ENCODE data around the gene RPL39L.

The RPL39L gene

DNA sequence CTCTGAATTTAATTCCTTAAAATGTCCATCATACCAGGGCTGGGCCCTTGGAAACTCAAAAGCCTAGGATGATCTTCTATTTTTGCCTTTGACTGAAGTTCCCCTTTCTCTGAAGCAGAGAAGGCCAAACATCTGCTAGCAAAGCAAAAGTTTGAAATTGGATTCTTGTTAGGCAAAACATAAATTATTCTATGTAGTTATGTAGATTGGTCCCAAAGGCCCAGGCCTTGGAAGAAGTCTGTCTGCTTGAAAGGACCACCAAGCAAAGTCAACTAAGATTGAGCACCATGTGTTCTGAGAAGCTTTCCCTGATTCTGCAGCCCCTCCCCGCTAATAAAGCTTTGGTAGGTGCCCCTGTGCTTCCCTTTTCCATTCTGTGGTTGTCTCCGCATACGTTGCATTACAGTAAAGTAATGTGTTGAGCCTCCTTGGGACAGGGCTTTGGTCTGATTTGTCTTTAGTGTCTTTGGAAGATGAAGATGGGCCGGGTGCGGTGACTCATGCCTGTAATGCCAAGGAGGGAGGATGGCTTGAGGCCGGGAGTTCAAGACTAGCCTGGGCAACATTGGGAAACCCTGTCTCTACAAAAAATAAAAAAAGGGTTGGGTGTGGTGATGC lies 56.4 kb downstream of the RPL39L start:
- no peak for TF ChIP-seq EZH2 (IDR thresholded peaks at IDR 0.05; ENCODE audit: borderline replicate concordance, low read depth, low read length, severe bottlenecking)
- TF ChIP-seq, protein P1, sequence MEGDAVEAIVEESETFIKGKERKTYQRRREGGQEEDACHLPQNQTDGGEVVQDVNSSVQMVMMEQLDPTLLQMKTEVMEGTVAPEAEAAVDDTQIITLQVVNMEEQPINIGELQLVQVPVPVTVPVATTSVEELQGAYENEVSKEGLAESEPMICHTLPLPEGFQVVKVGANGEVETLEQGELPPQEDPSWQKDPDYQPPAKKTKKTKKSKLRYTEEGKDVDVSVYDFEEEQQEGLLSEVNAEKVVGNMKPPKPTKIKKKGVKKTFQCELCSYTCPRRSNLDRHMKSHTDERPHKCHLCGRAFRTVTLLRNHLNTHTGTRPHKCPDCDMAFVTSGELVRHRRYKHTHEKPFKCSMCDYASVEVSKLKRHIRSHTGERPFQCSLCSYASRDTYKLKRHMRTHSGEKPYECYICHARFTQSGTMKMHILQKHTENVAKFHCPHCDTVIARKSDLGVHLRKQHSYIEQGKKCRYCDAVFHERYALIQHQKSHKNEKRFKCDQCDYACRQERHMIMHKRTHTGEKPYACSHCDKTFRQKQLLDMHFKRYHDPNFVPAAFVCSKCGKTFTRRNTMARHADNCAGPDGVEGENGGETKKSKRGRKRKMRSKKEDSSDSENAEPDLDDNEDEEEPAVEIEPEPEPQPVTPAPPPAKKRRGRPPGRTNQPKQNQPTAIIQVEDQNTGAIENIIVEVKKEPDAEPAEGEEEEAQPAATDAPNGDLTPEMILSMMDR (IDR thresholded peaks at IDR 0.05; ENCODE audit: borderline replicate concordance, extremely low read depth, low read length, poor library complexity, severe bottlenecking) = no peak
- no peak overlapping the region for H3K9ac ChIP-seq (ENCODE audit: low read depth, low read length)
- ATAC-seq (ENCODE audit: insufficient read depth, low read depth) (no peak), DNase-seq (no peak)
- H4K20me1 ChIP-seq (ENCODE audit: insufficient read depth, low read length) = no peaks in the 10 kb centered on the region
- peaks cover 19% of the 10 kb centered on the region for H3K27me3 ChIP-seq (ENCODE audit: insufficient read depth, low read length, poor library complexity)
- H3K27ac ChIP-seq (ENCODE audit: low read length) = no peak overlapping the region
- H3K4me3 ChIP-seq (ENCODE audit: low read depth in 1 of 2, low read length in 2 of 2) = no peak overlapping the region
- H3K36me3 ChIP-seq (ENCODE audit: insufficient read depth, low read length) = no peaks in the 10 kb centered on the region
- H3K4me2 ChIP-seq (ENCODE audit: insufficient read depth, low read length) = no peak overlapping the region
- H3K79me2 ChIP-seq (ENCODE audit: insufficient read depth, low read length) = no peaks in the 10 kb centered on the region
- H3K4me1 ChIP-seq (ENCODE audit: insufficient read depth, low read length) = no peaks in the 10 kb centered on the region
- H3K9me3 ChIP-seq (ENCODE audit: insufficient read depth, low read length, severe bottlenecking) = no peaks in the 10 kb centered on the region
- no peak overlapping the region for H2AFZ ChIP-seq (ENCODE audit: low read depth, low read length)

DNA sequence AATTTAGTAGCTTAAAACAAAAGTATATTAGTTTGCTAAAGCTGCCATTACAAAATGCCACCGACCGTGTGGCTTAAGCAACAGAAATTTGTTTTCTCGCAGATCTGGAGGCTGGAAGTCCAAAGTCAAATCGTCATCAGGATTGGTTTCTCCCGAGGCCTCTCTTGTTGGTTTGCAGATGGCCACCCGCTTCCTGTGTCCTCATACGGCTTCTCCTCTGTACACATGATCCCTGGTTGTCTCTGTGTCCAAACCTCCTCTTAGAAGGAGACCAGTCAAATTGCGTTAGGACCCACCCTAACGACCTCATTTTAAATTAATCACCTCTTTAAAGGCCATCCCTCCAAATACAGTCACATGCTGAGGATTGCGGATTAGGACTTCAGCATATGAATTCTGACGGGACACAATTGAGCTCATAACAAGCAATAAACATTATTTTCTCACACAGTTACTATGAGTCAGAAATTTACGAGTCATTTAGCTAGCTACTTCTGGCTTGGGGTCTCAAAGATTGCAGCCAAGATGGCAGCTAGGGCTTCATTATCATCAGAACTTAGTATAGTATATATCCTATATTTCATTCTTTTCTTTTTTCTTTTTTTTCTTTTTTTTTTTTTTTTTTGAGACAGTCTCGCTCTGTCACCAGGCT lies 58.4 kb downstream of the RPL39L start:
- H3K4me1 ChIP-seq (ENCODE audit: insufficient read depth, low read length) = no peaks in the 10 kb centered on the region
- H3K4me3 ChIP-seq (ENCODE audit: low read depth in 1 of 2, low read length in 2 of 2) = no peak overlapping the region
- DNase-seq (no peak), ATAC-seq (ENCODE audit: insufficient read depth, low read depth) (no peak)
- no peaks in the 10 kb centered on the region for H3K79me2 ChIP-seq (ENCODE audit: insufficient read depth, low read length)
- H3K36me3 ChIP-seq (ENCODE audit: insufficient read depth, low read length) = no peaks in the 10 kb centered on the region
- H3K27me3 ChIP-seq (ENCODE audit: insufficient read depth, low read length, poor library complexity) = peaks cover 23% of the 10 kb centered on the region
- no peak for TF ChIP-seq EZH2 (IDR thresholded peaks at IDR 0.05; ENCODE audit: borderline replicate concordance, low read depth, low read length, severe bottlenecking)
- TF ChIP-seq, protein P1 (IDR thresholded peaks at IDR 0.05; ENCODE audit: borderline replicate concordance, extremely low read depth, low read length, poor library complexity, severe bottlenecking) = no peak
- no peak overlapping the region for H3K4me2 ChIP-seq (ENCODE audit: insufficient read depth, low read length)
- H4K20me1 ChIP-seq (ENCODE audit: insufficient read depth, low read length) = no peaks in the 10 kb centered on the region
- H3K9me3 ChIP-seq (ENCODE audit: insufficient read depth, low read length, severe bottlenecking) = no peaks in the 10 kb centered on the region
- H3K27ac ChIP-seq (ENCODE audit: low read length) = no peak overlapping the region
- H3K9ac ChIP-seq (ENCODE audit: low read depth, low read length) = no peak overlapping the region
- H2AFZ ChIP-seq (ENCODE audit: low read depth, low read length) = no peak overlapping the region

DNA sequence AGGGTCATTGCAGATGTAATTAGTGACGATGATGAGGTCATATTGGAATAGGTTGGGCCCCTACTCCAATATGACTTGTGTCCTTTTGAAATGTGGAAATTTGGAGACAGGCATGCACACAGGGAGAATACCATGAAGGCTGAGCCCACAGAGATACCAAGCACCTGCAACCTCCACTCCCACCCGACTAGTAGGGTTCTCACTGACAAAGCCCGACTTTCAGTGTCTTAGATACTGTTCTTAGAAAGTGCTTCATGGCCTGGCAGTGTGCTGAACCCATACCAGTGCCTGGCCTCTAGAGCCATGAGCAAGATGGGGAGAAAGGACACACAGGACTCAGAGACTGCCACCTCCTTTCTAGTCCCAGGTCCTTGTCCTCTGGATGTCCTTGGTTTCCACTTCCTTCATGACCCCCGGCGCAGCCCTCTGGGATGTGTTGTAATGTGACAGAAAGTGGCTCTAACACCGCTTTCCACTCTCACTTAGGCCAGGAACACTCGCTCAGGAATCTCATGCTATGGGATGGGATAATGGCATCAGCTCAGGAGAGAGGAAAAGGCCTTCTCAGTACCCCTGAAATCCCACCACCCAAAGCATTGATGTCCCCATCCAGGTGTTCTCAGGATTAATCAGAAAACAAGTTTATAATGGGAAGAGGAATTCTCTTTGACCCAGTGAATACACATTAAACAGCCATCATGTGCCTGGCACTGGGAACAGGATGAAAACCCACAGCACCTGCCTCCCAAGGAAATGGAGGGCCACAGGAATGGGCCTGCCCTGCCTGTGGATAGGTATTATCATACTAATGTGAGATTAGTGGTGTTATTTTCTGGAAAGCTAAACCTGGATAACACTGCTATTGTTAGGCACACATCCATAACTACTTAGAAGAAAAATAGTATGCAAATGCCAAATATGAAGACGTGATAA lies 59.9 kb downstream of the RPL39L start:
- Histone ChIP-seq H3K9ac (ENCODE audit: low read depth, low read length) (no peak overlapping the region), H3K27ac (ENCODE audit: low read length) (no peak overlapping the region), H3K9me3 (ENCODE audit: insufficient read depth, low read length, severe bottlenecking) (no peaks in the 10 kb centered on the region), H3K4me3 (ENCODE audit: low read depth in 1 of 2, low read length in 2 of 2) (no peak overlapping the region), H3K27me3 (ENCODE audit: insufficient read depth, low read length, poor library complexity) (peaks cover 15% of the 10 kb centered on the region), H3K36me3 (ENCODE audit: insufficient read depth, low read length) (no peaks in the 10 kb centered on the region), H3K4me2 (ENCODE audit: insufficient read depth, low read length) (no peak overlapping the region), H3K79me2 (ENCODE audit: insufficient read depth, low read length) (no peaks in the 10 kb centered on the region), H2AFZ (ENCODE audit: low read depth, low read length) (no peak overlapping the region), H3K4me1 (ENCODE audit: insufficient read depth, low read length) (no peaks in the 10 kb centered on the region), H4K20me1 (ENCODE audit: insufficient read depth, low read length) (no peaks in the 10 kb centered on the region)
- no peak for DNase-seq
- TF ChIP-seq, protein P1 (IDR thresholded peaks at IDR 0.05; ENCODE audit: borderline replicate concordance, extremely low read depth, low read length, poor library complexity, severe bottlenecking) = no peak
- TF ChIP-seq EZH2 (IDR thresholded peaks at IDR 0.05; ENCODE audit: borderline replicate concordance, low read depth, low read length, severe bottlenecking) = no peak
- ATAC-seq (ENCODE audit: insufficient read depth, low read depth) = no peak
